Stimulated activated CD8-positive, alpha-beta memory T cell treated with anti-CD3 and anti-CD28 coated beads, Interleukin-2, amount 100 ng/mL, for 1 hour (primary cell): ENCODE results near the gene KRTAP9-2.
"Not testable (repeated sequence)": the region's sequence is repeated elsewhere in the genome, so short reads cannot be mapped to it uniquely, and the experiment has no call there.

Source experiments
- DNase-seq, 2 donors: peaks; one replicate each; pipeline ENCODE4 v3.0.0-alpha.2; 2020; ENCODE audit warnings: low read depth in 2 of 2

The KRTAP9-2 gene

DNA sequence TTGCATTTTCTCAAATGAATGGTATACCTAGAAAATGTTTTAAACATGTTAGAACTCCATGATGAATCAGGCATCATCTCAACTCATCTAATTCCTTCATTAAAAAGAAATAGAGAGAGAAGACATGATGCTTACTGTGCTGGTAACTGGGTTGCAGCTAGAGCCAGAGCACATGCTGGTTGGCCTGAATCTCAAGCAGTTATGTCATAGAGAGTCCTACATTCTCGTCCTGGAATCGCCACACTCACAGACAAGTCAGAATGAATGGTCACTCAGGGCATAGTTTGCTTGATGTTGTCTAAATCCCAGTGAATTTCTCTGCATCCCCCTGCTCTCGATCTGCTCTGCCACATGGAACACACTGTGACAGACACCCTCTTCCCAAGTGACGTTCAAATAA, 10.7 kb downstream of the KRTAP9-2 start:
- DNase-seq: not testable (repeated sequence)

DNA sequence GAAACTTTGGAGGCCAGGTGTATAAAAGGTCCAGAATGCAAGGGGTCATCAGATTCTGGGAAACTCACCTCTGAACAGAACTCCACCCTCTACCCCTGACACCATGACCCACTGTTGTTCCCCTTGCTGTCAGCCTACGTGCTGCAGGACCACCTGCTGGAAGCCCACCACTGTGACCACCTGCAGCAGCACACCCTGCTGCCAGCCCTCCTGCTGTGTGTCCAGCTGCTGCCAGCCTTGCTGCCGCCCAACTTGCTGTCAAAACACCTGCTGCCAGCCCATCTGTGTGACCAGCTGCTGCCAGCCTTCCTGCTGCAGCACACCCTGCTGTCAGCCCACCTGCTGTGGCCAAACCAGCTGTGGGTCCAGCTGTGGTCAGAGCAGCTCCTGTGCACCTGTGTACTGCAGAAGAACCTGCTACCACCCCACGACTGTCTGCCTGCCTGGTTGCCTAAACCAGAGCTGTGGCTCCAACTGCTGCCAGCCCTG, 11.5 kb downstream of the KRTAP9-2 start, which contains the start of gene KRTAP9-8:
Gene KRTAP9-8, plus strand, starts transcription at position 51 of the 489 bp plus-strand sequence. Its CDS starts 53 bp downstream, at position 104.
- not testable (repeated sequence) for DNase-seq

DNA sequence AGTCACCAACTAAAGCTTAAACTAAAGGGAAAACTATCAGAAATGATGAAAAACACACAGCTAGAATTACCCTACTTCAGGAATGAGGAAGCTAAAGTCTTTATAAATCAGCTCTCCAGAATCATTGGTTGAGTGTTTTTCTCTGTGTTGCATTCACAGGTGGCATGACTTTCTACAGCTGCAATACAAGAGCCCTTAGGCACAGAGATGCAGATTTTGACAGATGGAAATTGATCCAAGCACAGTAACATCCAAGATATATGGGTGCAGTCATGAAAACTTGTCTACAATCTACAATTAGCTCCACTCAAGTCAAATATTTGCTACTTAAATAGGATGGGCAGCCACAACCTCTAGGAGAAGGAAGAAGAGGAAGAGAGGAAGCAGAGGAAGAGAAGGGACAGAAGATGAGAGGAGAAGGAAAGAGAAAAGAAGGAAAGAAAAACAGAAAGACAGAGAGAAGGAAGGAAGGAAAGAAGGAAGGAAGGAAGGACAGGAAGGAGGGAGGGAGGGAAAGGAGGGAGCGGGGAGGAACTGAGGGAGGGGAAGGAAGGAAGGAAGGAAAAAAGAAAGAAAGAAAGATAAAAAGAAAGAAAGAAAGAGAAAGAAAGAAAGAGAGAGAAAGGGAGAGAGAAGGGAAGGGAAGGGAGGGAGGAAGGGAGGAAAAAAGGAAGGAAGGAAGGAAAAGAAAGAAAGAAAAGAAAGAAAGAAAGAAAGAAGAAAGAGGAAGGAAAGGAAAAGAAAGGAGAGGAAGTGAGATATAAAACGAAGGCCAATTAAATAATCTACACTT, 20.7 kb downstream of the KRTAP9-2 start:
- not testable (repeated sequence) for DNase-seq

DNA sequence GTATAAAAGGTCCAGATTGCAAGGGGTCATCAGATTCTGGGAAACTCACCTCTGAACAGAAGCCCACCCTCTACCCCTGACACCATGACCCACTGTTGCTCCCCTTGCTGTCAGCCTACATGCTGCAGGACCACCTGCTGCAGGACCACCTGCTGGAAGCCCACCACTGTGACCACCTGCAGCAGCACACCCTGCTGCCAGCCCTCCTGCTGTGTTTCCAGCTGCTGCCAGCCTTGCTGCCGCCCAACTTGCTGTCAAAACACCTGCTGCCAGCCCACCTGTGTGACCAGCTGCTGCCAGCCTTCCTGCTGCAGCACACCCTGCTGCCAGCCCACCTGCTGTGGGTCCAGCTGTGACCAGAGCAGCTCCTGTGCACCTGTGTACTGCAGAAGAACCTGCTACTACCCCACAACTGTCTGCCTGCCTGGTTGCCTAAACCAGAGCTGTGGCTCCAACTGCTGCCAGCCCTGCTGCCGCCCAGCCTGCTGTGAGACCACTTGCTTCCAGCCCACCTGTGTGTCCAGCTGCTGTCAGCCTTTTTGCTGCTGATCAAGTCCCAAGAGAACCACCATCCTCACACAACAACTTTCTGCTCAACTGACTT, 23.3 kb downstream of the KRTAP9-2 start, which contains the start of gene KRTAP9-4:
Gene KRTAP9-4, plus strand, starts transcription at position 51 of the 604 bp plus-strand sequence. Its CDS starts 34 bp downstream, at position 85.
- not testable (repeated sequence) for DNase-seq

DNA sequence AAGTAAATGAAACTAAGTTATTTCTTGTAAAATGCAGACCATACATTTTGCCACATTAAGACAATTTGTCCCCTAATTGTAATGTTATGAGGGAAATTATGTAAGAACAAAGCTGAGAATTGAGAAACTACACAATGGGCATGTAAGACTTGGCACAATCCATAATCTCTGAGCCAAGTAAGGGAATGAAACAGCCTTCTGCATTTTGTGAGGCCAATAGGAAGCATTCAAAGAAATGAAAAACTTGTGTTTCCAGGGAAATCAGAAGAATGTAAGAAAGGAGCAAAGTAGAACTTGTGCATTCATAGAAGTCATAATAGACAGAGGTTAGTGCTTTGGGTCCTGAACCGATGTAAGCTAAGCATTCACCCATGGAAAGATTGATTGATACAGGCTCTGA, 24.8 kb downstream of the KRTAP9-2 start:
- DNase-seq: no peak

DNA sequence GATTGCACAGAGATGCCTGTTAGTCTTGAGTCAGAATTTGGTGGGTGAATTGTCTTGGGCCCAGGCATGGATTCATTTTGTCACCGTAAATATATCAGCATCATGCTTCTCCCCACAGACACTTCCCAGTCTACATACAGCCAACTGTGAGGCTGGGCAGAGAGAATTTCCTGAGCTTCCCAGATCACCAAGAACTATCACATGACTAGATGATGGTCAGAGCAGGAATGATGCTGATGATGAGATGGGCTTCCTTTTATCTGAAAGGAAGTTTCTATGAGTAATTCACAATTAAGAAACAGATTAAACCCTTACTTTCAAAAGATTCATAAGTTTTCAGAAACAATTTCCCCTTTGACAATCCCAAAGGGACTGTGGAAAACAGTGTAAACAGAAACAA, 28.4 kb downstream of the KRTAP9-2 start:
- no peak for DNase-seq

DNA sequence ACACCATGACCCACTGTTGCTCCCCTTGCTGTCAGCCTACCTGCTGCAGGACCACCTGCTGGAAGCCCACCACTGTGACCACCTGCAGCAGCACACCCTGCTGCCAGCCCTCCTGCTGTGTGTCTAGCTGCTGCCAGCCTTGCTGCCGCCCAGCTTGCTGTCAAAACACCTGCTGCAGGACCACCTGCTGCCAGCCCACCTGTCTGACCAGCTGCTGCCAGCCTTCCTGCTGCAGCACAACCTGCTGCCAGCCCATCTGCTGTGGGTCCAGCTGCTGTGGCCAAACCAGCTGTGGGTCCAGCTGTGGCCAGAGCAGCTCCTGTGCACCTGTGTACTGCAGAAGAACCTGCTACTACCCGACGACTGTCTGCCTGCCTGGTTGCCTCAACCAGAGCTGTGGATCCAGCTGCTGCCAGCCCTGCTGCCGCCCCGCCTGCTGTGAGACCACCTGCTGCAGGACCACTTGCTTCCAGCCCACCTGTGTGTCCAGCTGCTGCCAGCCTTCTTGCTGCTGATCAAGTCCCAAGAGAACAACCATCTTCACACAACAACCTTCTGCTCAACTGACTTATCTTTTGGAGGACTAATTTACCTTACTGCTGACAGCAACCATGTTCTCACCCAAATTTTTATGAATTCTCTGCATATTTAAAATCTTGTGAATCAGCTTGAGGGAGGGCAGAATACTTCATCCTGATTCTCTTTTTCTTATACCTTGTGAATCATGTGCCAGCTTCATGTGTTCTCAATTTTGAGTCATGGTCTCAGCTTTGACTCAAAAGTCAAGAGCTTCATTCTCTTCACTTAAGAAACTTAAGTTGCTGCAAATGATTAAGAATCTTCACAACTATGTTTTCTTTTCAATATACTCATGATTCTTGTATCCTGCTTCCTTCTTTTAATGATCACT, 29.2 kb downstream of the KRTAP9-2 start, which contains the start of gene KRTAP9-9:
Gene KRTAP9-9, plus strand, starts transcription at position 4 of the 910 bp plus-strand sequence.
- DNase-seq: not testable (repeated sequence)

DNA sequence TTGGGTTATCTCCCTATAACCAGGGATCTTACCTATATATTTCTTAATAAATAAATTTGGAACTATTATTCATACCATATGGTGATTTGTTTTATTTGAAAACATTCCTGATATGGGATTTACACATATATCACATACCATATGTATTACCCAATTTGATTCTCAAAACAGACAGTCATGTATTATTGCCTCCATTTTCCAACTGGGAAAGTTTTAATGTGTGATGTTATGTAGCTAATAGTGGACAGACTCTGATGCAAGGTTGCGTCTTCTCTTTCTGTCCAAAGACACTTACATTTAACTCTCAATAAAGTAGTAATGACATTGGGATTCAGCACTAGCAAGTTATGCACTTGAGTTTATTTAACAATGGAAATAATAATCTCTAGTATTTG, 29.8 kb downstream of the KRTAP9-2 start:
- DNase-seq: no peak

DNA sequence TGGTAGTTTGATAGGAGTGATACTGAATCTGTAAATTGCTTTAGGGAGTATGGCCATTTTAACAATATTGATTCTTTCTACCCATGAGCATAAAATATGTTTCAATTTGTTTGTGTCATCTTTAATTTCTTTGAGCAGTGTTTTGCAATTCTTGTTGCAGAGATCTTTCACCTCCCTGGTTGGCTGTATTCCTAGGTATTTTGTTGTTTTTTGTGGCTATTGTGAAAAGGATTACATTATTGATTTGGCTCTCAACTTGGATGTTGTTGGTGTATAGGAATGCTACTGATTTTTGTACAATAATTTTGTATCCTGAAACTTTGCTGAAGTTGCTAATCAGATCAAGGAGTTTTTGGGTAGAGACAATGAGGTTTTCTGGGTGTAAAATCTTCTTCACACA, 32.0 kb downstream of the KRTAP9-2 start:
- no peak for DNase-seq

DNA sequence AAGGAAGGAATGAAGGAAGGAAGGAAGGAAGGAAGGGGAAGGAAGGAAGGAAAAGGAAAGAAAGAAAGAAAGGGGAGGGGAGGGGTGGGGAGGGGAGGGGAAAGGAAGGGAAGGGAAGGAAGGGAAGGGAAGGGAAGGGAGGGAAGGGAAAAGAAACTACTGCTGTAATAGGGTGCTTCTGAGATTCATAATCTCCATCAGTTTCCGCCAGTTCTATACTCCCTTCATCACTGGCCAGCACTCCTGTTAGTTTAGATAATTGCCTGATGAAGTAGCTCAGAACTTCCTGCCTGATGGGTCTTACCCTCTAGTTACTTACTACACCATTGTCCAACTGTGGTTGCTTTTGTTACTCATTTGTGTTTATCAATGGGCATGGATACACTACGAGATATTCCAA, 36.8 kb downstream of the KRTAP9-2 start:
- no peak for DNase-seq

DNA sequence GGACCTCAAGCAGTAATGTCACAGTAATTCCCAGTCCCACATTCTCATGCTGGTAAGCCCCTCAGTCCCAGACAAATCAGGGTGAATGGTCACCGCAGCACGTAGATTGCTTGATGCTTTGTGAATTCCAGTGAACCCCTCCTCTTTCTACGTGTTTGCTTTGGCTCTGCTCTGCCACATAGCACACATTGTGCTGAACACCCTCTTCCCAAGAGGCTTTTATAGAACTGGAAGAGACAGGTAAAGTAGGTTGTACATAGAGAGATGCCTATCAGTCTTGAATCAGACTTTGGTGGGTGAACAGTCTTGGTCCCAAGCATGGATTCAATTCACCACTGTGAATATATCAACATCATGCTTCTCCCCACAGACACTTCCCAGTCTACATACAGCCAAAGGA, 38.2 kb downstream of the KRTAP9-2 start:
- DNase-seq: no peak

DNA sequence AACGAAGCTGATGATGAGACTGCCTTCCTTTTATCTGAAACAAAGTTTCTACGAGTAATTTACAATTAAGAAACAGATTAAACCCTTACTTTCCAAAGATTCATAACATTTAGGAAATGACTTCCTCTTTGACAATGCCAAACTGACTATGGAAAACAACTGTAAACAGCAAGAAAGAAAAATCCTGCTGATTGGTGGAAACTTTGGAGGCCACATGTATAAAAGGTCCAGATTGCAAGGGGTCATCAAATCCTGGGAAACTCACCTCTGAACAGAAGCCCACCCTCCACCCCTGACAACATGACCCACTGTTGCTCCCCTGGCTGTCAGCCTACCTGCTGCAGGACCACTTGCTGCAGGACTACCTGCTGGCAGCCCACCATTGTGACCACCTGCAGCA, 38.6 kb downstream of the KRTAP9-2 start, which contains the start of gene KRTAP9-6:
Gene KRTAP9-6, plus strand, starts transcription at position 301 of the 400 bp plus-strand sequence. Its CDS starts 0 bp downstream, at position 301.
- DNase-seq: no peak

DNA sequence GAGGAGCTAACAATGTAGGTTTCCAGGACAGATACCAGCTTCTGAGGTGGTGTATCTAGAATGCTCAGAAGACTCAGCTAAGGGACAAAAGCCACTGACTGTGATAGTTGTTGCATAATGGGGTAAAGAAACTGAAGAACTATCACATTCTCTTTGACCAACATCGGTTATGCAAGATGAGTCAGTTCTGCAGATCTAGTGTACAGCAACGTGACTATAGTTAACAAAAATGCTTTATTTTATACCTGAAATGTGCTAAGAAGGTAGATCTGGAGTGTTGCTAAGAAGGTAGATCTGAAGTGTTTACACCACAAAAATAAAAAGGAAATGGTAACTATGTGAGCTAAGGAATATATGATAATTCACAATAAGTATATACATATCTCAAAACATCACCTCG, 41.3 kb downstream of the KRTAP9-2 start:
- DNase-seq: no peak

DNA sequence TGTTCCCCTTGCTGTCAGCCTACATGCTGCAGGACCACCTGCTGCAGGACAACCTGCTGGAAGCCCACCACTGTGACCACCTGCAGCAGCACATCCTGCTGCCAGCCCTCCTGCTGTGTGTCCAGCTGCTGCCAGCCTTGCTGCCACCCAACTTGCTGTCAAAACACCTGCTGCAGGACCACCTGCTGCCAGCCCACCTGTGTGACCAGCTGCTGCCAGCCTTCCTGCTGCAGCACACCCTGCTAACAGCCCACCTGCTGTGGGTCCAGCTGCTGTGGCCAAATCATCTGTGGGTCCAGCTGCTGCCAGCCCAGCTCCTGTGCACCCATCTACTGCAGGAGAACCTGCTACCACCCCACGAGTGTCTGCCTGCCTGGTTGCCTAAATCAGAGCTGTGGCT, 44.9 kb downstream of the KRTAP9-2 start:
- DNase-seq: not testable (repeated sequence)

DNA sequence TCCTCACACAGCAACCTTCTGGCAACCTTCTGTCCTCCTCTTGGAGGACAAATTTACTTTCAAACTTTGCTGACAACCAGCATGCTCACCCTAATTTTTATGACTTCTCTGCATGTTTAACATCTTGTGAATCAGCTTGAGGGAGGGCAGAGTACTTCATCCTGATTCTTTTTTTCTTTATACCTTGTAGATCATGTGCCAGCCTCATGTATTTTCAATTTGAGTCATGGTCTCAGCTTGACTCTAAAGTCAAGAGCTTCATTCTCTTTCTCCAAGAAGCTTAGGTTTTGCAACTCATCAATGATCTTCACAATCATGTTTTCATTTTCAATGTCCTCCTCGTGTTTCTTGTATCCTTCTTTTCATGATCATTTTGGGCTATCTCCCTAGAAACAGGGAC, 45.4 kb downstream of the KRTAP9-2 start:
- DNase-seq: no peak

DNA sequence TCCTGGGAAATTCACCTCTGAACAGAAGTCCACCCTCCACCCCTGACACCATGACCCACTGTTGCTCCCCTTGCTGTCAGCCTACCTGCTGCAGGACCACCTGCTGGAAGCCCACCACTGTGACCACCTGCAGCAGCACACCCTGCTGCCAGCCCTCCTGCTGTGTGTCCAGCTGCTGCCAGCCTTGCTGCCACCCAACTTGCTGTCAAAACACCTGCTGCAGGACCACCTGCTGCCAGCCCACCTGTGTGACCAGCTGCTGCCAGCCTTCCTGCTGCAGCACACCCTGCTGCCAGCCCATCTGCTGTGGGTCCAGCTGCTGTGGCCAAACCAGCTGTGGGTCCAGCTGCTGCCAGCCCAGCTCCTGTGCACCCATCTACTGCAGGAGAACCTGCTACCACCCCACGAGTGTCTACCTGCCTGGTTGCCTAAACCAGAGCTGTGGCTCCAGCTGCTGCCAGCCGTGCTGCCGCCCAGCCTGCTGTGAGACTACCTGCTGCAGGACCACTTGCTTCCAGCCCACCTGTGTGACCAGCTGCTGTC, 49.3 kb downstream of the KRTAP9-2 start, which contains the start of gene KRTAP9-7:
Gene KRTAP9-7, plus strand, starts transcription at position 51 of the 543 bp plus-strand sequence. Its CDS starts 0 bp downstream, at position 51.
- not testable (repeated sequence) for DNase-seq
